NCI-H128 (cell line): ENCODE data around the gene ADAMTSL3.
"Not testable (repeated sequence)": the region's sequence is repeated elsewhere in the genome, so short reads cannot be mapped to it uniquely, and the experiment has no call there.

Source experiments
- DNase-seq: peaks from one replicate; lab custom pipeline; 2025; ENCODE audit not compliant: unreplicated experiment; lab: John Stamatoyannopoulos, UW

Gene ADAMTSL3

GRCh38 chr15:83695901-83696425 is 42.0 kb downstream of the ADAMTSL3 start:
- no peak for DNase-seq

- no peak for DNase-seq
Measured at GRCh38 chr15:83697716-83698115, 43.8 kb downstream of the ADAMTSL3 start.

- no peak for DNase-seq
Measured at GRCh38 chr15:83698294-83698693, 44.4 kb downstream of the ADAMTSL3 start.

GRCh38 chr15:83699028-83699427 is 45.1 kb downstream of the ADAMTSL3 start:
- no peak for DNase-seq

- DNase-seq, result no peak
Measured at GRCh38 chr15:83700082-83700481, 46.2 kb downstream of the ADAMTSL3 start.

GRCh38 chr15:83702314-83702713 is 48.4 kb downstream of the ADAMTSL3 start:
- not testable (repeated sequence) for DNase-seq

- no peak for DNase-seq
Measured at GRCh38 chr15:83708328-83708727, 54.4 kb downstream of the ADAMTSL3 start.

- no peak for DNase-seq
Measured at GRCh38 chr15:83709241-83709640, 55.3 kb downstream of the ADAMTSL3 start.

- no peak for DNase-seq
Measured at GRCh38 chr15:83709811-83710210, 55.9 kb downstream of the ADAMTSL3 start.

- DNase-seq, result no peak
Measured at GRCh38 chr15:83710452-83710851, 56.5 kb downstream of the ADAMTSL3 start.

- no peak for DNase-seq
Measured at GRCh38 chr15:83711236-83711635, 57.3 kb downstream of the ADAMTSL3 start.

GRCh38 chr15:83713242-83713641 is 59.3 kb downstream of the ADAMTSL3 start:
- DNase-seq, result no peak

GRCh38 chr15:83714939-83715628 is 61.2 kb downstream of the ADAMTSL3 start:
- no peak for DNase-seq

- no peak for DNase-seq
Measured at GRCh38 chr15:83716605-83717004, 62.7 kb downstream of the ADAMTSL3 start.

GRCh38 chr15:83717010-83717409 is 63.1 kb downstream of the ADAMTSL3 start:
- no peak for DNase-seq

- no peak for DNase-seq
Measured at GRCh38 chr15:83720468-83720867, 66.5 kb downstream of the ADAMTSL3 start.

- no peak for DNase-seq
Measured at GRCh38 chr15:83721031-83721430, 67.1 kb downstream of the ADAMTSL3 start.

- no peak for DNase-seq
Measured at GRCh38 chr15:83721981-83722380, 68.1 kb downstream of the ADAMTSL3 start.

GRCh38 chr15:83723216-83723615 is 69.3 kb downstream of the ADAMTSL3 start:
- DNase-seq, result no peak

GRCh38 chr15:83732196-83732595 is 78.3 kb downstream of the ADAMTSL3 start:
- no peak for DNase-seq

GRCh38 chr15:83732770-83733169 is 78.8 kb downstream of the ADAMTSL3 start:
- no peak for DNase-seq

- DNase-seq, result no peak
Measured at GRCh38 chr15:83733206-83733605, 79.3 kb downstream of the ADAMTSL3 start.

- no peak for DNase-seq
Measured at GRCh38 chr15:83733691-83734090, 79.8 kb downstream of the ADAMTSL3 start.
